Measurements from ENCODE around the gene APH1A. TPM values are rescaled to one million over a fixed set of nuclear protein-coding genes. Genes with fewer than 3 reads are reported as not detected.

The APH1A gene
- total and polyA plus RNA-seq, 10 of the 15 experiments (the other 5 are each of a cell fraction or from before 2014, with no cell fraction given), result 6.7 to 130 (median 87.7) TPM

GRCh38 chr1:150235294-150235851, 33.4 kb downstream of the APH1A start (continued):
- TF ChIP-seq, protein P1, sequence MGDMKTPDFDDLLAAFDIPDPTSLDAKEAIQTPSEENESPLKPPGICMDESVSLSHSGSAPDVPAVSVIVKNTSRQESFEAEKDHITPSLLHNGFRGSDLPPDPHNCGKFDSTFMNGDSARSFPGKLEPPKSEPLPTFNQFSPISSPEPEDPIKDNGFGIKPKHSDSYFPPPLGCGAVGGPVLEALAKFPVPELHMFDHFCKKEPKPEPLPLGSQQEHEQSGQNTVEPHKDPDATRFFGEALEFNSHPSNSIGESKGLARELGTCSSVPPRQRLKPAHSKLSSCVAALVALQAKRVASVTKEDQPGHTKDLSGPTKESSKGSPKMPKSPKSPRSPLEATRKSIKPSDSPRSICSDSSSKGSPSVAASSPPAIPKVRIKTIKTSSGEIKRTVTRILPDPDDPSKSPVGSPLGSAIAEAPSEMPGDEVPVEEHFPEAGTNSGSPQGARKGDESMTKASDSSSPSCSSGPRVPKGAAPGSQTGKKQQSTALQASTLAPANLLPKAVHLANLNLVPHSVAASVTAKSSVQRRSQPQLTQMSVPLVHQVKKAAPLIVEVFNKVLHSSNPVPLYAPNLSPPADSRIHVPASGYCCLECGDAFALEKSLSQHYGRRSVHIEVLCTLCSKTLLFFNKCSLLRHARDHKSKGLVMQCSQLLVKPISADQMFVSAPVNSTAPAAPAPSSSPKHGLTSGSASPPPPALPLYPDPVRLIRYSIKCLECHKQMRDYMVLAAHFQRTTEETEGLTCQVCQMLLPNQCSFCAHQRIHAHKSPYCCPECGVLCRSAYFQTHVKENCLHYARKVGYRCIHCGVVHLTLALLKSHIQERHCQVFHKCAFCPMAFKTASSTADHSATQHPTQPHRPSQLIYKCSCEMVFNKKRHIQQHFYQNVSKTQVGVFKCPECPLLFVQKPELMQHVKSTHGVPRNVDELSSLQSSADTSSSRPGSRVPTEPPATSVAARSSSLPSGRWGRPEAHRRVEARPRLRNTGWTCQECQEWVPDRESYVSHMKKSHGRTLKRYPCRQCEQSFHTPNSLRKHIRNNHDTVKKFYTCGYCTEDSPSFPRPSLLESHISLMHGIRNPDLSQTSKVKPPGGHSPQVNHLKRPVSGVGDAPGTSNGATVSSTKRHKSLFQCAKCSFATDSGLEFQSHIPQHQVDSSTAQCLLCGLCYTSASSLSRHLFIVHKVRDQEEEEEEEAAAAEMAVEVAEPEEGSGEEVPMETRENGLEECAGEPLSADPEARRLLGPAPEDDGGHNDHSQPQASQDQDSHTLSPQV (IDR thresholded peaks at IDR 0.05), result no peak
- TF ChIP-seq RAD21 (IDR thresholded peaks at IDR 0.05; ENCODE audit: insufficient read depth, low read depth, low read length) (no peak), SRF (IDR thresholded peaks at IDR 0.05; ENCODE audit: low read depth in 2 of 2, low read length in 2 of 2) (no peak), SREBF2 (IDR thresholded peaks at IDR 0.05; ENCODE audit: low read length) (no peak), ZNF217 (IDR thresholded peaks at IDR 0.05) (no peak), RBBP5 (conservative IDR thresholded peaks at IDR 0.05) (no peak), CBX3 (IDR thresholded peaks at IDR 0.05; ENCODE audit: borderline replicate concordance, low read depth) (no peak), STAT1 (conservative IDR thresholded peaks at IDR 0.05) (no peak), GATAD2B (conservative IDR thresholded peaks at IDR 0.05; ENCODE audit: low read depth) (peak; percentile 42; the same call in 1 of the 2 replicates), BACH1 (IDR thresholded peaks at IDR 0.05; ENCODE audit: borderline replicate concordance) (no peak), STAT3 (IDR thresholded peaks at IDR 0.05; ENCODE audit: low read depth, low read length) (no peak), EGR1 (IDR thresholded peaks at IDR 0.05; ENCODE audit: borderline replicate concordance in 1 of 2, low read depth in 2 of 2, low read length in 2 of 2) (0 out of 3 replicates have a peak, but pooled peaks of 1 of the 2 experiments have one; percentile 51), ZNF274 (IDR thresholded peaks at IDR 0.05; ENCODE audit: insufficient read depth, insufficient read length) (no peak), POLR2A (IDR thresholded peaks at IDR 0.05; ENCODE audit: low read depth, low read length) (no peak), RAD51 (IDR thresholded peaks at IDR 0.05) (0 out of 2 replicates have a peak, but pooled peaks have one; percentile 9), ETV6 (conservative IDR thresholded peaks at IDR 0.05 in 1 of 2, IDR thresholded peaks at IDR 0.05 in 1 of 2; ENCODE audit: borderline replicate concordance in 1 of 2, low read depth in 1 of 2) (no peak)
- TF ChIP-seq, protein P2, sequence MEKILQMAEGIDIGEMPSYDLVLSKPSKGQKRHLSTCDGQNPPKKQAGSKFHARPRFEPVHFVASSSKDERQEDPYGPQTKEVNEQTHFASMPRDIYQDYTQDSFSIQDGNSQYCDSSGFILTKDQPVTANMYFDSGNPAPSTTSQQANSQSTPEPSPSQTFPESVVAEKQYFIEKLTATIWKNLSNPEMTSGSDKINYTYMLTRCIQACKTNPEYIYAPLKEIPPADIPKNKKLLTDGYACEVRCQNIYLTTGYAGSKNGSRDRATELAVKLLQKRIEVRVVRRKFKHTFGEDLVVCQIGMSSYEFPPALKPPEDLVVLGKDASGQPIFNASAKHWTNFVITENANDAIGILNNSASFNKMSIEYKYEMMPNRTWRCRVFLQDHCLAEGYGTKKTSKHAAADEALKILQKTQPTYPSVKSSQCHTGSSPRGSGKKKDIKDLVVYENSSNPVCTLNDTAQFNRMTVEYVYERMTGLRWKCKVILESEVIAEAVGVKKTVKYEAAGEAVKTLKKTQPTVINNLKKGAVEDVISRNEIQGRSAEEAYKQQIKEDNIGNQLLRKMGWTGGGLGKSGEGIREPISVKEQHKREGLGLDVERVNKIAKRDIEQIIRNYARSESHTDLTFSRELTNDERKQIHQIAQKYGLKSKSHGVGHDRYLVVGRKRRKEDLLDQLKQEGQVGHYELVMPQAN (conservative IDR thresholded peaks at IDR 0.05), result peak; percentile 7; the same call in 1 of the 2 replicates
